Lung (tissue), 16 donors: ENCODE data around the gene ART3. TPM values are rescaled to one million over a fixed set of nuclear protein-coding genes. Genes with fewer than 3 reads are reported as not detected.
A peak's percentile ranks its signal among the peaks of the same experiment; 100 is the strongest.

ENCODE experiments used
- ATAC-seq: fragments of 200-7000 bp; cut with Tn5 transposase; one replicate; pipeline ENCODE4 v1.9.1; 2020; ENCODE audit warnings: moderate number of reproducible peaks; ENCODE audit not compliant: insufficient read depth, low FRiP score
- DNase-seq, 3 donors: peaks; one replicate each; pipeline ENCODE4 v3.0.0-alpha.2; 2013 to 2017
- H3K27ac ChIP-seq, 2 donors: one replicate each; pipeline ENCODE4 v1.5.1; 2013; ENCODE audit warnings: mild to moderate bottlenecking in 2 of 2, moderate library complexity in 2 of 2, control low read depth in 1 of 2, inconsistent platforms in 1 of 2, low read depth in 1 of 2, low read length in 1 of 2
- H3K27me3 ChIP-seq, 3 donors: one replicate each; pipeline ENCODE4 v1.5.1; 2013; ENCODE audit warnings: low read length in 2 of 3; ENCODE audit not compliant: control insufficient read depth in 3 of 3, insufficient read depth in 3 of 3
- H3K36me3 ChIP-seq, 4 donors: one replicate each; pipeline ENCODE4 v1.5.1; 2013; ENCODE audit warnings: low read length in 4 of 4, mild to moderate bottlenecking in 1 of 4, moderate library complexity in 1 of 4; ENCODE audit not compliant: control insufficient read depth in 4 of 4, insufficient read depth in 4 of 4
- H3K4me1 ChIP-seq, 5 donors: one replicate each; pipeline ENCODE4 v1.5.1; 2013; ENCODE audit warnings: low read length in 5 of 5, mild to moderate bottlenecking in 2 of 5, moderate library complexity in 1 of 5; ENCODE audit not compliant: control insufficient read depth in 5 of 5, insufficient read depth in 5 of 5
- H3K4me3 ChIP-seq: one replicate; pipeline ENCODE4 v1.5.1; 2013; ENCODE audit warnings: mild to moderate bottlenecking, control low read depth, moderate library complexity
- H3K9ac ChIP-seq, 2 donors: one replicate each; pipeline ENCODE4 v1.5.1; 2013; ENCODE audit warnings: low read length in 2 of 2, control low read depth in 1 of 2; ENCODE audit not compliant: insufficient read depth in 1 of 2
- H3K9me3 ChIP-seq, 4 donors: one replicate each; pipeline ENCODE4 v1.5.1; 2013; ENCODE audit warnings: low read length in 3 of 4, mild to moderate bottlenecking in 1 of 4, moderate library complexity in 1 of 4; ENCODE audit not compliant: control insufficient read depth in 4 of 4, insufficient read depth in 3 of 4
- WGBS, 2 donors: extraction: QIAGEN DNeasy Blood & Tissue Kit; methylation state at CpG; one replicate each; pipeline ENCODE4 v1.1.7; 2013; 5-methylcytosine and 5-hydroxymethylcytosine counted together
- long read RNA-seq, 5 donors: transcript quantifications; one replicate each; lab custom pipeline, GENCODE V29; 2026
- polyA plus RNA-seq, 2 donors: library from polyadenylated mRNA; stranded (reverse); fragments of 200-250 nt; gene quantifications; one replicate each; pipeline ENCODE4 v1.2.1, GENCODE V29; 2013
- total RNA-seq, 2 donors: library from RNA; depleted of rRNA in 1 of 2; stranded (reverse); fragments of >200 nt in 1 of 2; gene quantifications; one replicate each; pipeline ENCODE4 v1.2.1, GENCODE V29; 2014 to 2021
- TF ChIP-seq, protein P1 (sequence below): IDR thresholded peaks from 2 replicates; pipeline ENCODE4 v1.5.1; 2012; ENCODE audit warnings: mild to moderate bottlenecking; ENCODE audit errors: control extremely low read depth, extremely low read depth
- donor health status: control.
- donor health status: control.
- donor health status: Bipolar disorder and iron deficiency.
- donor health status: healthy.
- donor health status: DM: yes; HTN: yes; CAD: no.

ART3 gene, protein sequence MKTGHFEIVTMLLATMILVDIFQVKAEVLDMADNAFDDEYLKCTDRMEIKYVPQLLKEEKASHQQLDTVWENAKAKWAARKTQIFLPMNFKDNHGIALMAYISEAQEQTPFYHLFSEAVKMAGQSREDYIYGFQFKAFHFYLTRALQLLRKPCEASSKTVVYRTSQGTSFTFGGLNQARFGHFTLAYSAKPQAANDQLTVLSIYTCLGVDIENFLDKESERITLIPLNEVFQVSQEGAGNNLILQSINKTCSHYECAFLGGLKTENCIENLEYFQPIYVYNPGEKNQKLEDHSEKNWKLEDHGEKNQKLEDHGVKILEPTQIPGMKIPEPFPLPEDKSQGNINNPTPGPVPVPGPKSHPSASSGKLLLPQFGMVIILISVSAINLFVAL
- total RNA-seq = under 1 TPM in 1 of 2 donors, not detected in 1; 0.71 TPM
- under 1 TPM in 1 of 2 donors, not detected in 1; 0.13 TPM for polyA plus RNA-seq
- long read RNA-seq, donor 1 = 0 reads
- long read RNA-seq, donor 2 = 0 reads
- long read RNA-seq, donor 3 = 0 reads
- long read RNA-seq, donor 4 = 0 reads
- long read RNA-seq, donor 5 = 0 reads

DNA sequence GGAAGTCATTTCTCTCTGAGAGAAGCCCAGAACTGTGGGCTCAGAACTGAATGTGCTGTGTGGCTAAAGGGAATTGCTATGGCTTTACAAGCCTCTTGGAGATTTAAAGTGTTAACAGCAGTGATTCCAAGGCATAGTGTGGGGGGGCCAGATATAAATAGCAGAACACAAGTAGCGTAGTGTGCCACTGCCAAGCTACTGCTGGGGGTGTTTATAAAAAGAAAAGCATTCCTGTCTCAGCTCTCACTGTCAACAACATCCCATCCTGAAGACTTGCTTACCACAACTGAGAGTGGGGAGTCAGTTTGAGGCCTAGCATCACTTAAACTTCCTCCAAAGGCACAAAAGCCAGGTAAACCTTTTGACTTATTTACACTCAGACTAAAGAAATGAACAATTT, at the start of gene ART3:
Gene ART3, plus strand, starts transcription at position 242 of the 400 bp plus-strand sequence. CDS start 1,181 bp downstream, outside the sequence.
- no peak within 1 kb of the TSS for H3K9ac ChIP-seq
- peak in 1 of 3 donors; percentile 6 for DNase-seq
- no peaks in the 10 kb centered on the region for H3K36me3 ChIP-seq
- H3K9me3 ChIP-seq = no peaks in the 10 kb centered on the region
- H3K27me3 ChIP-seq = no peaks in the 10 kb centered on the region
- peak within 1 kb of the TSS in 1 of 2 donors; percentile 69 for H3K27ac ChIP-seq
- no peak within 1 kb of the TSS for H3K4me3 ChIP-seq
- no peak for ATAC-seq
- TF ChIP-seq, protein P1, sequence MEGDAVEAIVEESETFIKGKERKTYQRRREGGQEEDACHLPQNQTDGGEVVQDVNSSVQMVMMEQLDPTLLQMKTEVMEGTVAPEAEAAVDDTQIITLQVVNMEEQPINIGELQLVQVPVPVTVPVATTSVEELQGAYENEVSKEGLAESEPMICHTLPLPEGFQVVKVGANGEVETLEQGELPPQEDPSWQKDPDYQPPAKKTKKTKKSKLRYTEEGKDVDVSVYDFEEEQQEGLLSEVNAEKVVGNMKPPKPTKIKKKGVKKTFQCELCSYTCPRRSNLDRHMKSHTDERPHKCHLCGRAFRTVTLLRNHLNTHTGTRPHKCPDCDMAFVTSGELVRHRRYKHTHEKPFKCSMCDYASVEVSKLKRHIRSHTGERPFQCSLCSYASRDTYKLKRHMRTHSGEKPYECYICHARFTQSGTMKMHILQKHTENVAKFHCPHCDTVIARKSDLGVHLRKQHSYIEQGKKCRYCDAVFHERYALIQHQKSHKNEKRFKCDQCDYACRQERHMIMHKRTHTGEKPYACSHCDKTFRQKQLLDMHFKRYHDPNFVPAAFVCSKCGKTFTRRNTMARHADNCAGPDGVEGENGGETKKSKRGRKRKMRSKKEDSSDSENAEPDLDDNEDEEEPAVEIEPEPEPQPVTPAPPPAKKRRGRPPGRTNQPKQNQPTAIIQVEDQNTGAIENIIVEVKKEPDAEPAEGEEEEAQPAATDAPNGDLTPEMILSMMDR = no peak
- no peaks in the 10 kb centered on the region for H3K4me1 ChIP-seq
- WGBS, 2 donors = 54 to 84% methylated on average over 1 of the region's 1 CpG

DNA sequence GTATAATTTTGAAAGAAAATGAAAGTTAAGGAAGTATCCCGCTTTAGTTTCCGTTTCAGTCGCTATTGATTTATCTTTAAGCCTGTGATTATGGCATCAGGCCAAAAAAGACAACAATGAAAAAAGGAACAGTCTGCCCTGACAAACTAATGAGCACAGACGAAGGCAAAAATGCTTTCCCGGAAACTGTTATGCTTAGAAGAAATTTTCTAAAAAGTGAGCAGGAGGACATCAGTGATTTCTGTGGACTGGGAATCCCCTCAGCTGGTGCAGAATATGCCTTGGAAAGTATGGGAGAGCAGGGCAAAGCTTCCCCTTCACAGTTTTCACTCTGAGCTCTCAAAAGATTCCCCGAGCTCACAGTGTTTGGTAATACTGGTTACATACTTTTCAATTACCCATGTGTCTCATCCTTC, 46.2 kb upstream of the ART3 start:
- ATAC-seq (no peak), DNase-seq (peak; percentile 19 to 76 (median 75))
- H3K4me3 ChIP-seq = no peak overlapping the region
- WGBS, 2 donors = 8 to 14% methylated on average over 6 of the region's 6 CpGs
- TF ChIP-seq, protein P1 = no peak
- no peaks in the 10 kb centered on the region for H3K9me3 ChIP-seq
- no peaks in the 10 kb centered on the region for H3K27me3 ChIP-seq
- H3K27ac ChIP-seq = no peak overlapping the region
- H3K9ac ChIP-seq = peak overlapping the region in 1 of 2 donors; percentile 63
- H3K36me3 ChIP-seq = no peaks in the 10 kb centered on the region
- H3K4me1 ChIP-seq = peaks cover 0 to 6% (median 0%) of the 10 kb centered on the region in 5 donors

DNA sequence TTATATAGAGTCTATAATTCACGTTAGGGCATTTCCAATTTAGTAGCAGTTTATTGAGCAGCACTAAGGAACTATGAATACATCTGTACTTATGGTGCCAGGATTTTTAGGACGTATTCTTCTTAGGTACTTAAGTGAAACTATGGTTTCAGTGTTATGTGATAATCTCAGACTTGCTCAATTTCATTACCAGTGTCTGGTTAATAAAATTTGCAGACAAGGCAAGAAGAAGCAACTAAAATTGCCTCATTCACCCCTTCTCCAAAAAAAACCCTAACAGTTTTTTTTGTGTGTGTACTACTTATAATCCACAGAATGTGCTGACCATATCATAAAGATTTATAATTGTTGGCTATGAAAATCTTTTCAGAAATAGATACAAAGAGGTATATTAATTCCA, 45.2 kb upstream of the ART3 start:
- no peaks in the 10 kb centered on the region for H3K27me3 ChIP-seq
- peak in 1 of 3 donors; percentile 10 for DNase-seq
- TF ChIP-seq, protein P1 = no peak
- 56 to 62% methylated on average over 2 of the region's 2 CpGs for WGBS, 2 donors
- no peak overlapping the region for H3K9ac ChIP-seq
- H3K4me1 ChIP-seq = peaks cover 0 to 6% (median 0%) of the 10 kb centered on the region in 5 donors
- no peaks in the 10 kb centered on the region for H3K9me3 ChIP-seq
- no peak overlapping the region for H3K27ac ChIP-seq
- ATAC-seq = no peak
- no peak overlapping the region for H3K4me3 ChIP-seq
- no peaks in the 10 kb centered on the region for H3K36me3 ChIP-seq
